Measurements from ENCODE around the gene RNF144B. TPM values are rescaled to one million over a fixed set of nuclear protein-coding genes. Genes with fewer than 3 reads are reported as not detected.

The RNF144B gene
- total RNA-seq, 2 donors from 2014 or later, result 1.4 to 1.5 TPM

DNA sequence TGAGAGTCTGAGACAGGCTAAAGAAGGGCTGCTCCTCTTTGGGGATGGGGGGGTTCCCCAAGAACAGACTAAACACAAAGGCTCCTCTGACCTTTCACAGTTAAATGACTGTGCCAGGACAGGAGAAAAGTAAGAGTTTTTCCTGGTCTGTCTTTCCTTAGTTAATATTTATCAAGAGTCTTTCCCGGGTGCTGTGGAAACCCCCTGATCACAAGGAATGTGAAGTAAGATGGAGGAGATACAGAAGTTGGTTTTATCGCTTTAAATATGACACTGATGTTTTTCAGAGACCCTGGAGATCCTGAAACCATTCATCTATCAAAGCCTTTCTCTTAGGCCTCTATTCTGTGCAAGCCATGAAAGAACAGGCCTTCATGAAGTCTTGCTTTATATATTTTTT is 105.8 kb downstream of the RNF144B start:
- H3K27me3 Mint-ChIP-seq (ENCODE audit: insufficient read depth), result no peaks in the 10 kb centered on the region
- 72% methylated on average over 2 of the region's 2 CpGs; no CpG with 5 or more reads in 1 of the 2 experiments for WGBS, 2 experiments (ENCODE audit: insufficient coverage in 1 of 2, insufficient read length in 1 of 2)
- no peak overlapping the region for H3K27ac Mint-ChIP-seq
- Histone ChIP-seq H3K9ac (ENCODE audit: extremely low read depth, low read length, poor library complexity, severe bottlenecking) (no peak overlapping the region), H3K4me3 (ENCODE audit: low read length) (peak overlapping the region; percentile 0), H3K9me3 (ENCODE audit: control insufficient read depth, low read length) (no peaks in the 10 kb centered on the region), H3K36me3 (ENCODE audit: control insufficient read depth, insufficient read depth, low read length) (no peaks in the 10 kb centered on the region), H3K27me3 (ENCODE audit: control insufficient read depth, insufficient read depth, low read length, poor library complexity, severe bottlenecking) (no peaks in the 10 kb centered on the region), H3K4me1 (ENCODE audit: control insufficient read depth, insufficient read depth, low read length) (peaks cover 7% of the 10 kb centered on the region), H3K27ac (ENCODE audit: low read depth, low read length) (no peak overlapping the region)
- H3K4me3 Mint-ChIP-seq, result no peak overlapping the region
- no peaks in the 10 kb centered on the region for H3K36me3 Mint-ChIP-seq (ENCODE audit: low read depth)
- no peaks in the 10 kb centered on the region for H3K9me3 Mint-ChIP-seq
- no peak for DNase-seq
- peaks cover 24% of the 10 kb centered on the region for H3K4me1 Mint-ChIP-seq
- TF ChIP-seq, protein P1, sequence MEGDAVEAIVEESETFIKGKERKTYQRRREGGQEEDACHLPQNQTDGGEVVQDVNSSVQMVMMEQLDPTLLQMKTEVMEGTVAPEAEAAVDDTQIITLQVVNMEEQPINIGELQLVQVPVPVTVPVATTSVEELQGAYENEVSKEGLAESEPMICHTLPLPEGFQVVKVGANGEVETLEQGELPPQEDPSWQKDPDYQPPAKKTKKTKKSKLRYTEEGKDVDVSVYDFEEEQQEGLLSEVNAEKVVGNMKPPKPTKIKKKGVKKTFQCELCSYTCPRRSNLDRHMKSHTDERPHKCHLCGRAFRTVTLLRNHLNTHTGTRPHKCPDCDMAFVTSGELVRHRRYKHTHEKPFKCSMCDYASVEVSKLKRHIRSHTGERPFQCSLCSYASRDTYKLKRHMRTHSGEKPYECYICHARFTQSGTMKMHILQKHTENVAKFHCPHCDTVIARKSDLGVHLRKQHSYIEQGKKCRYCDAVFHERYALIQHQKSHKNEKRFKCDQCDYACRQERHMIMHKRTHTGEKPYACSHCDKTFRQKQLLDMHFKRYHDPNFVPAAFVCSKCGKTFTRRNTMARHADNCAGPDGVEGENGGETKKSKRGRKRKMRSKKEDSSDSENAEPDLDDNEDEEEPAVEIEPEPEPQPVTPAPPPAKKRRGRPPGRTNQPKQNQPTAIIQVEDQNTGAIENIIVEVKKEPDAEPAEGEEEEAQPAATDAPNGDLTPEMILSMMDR (conservative IDR thresholded peaks at IDR 0.05), result no peak

DNA sequence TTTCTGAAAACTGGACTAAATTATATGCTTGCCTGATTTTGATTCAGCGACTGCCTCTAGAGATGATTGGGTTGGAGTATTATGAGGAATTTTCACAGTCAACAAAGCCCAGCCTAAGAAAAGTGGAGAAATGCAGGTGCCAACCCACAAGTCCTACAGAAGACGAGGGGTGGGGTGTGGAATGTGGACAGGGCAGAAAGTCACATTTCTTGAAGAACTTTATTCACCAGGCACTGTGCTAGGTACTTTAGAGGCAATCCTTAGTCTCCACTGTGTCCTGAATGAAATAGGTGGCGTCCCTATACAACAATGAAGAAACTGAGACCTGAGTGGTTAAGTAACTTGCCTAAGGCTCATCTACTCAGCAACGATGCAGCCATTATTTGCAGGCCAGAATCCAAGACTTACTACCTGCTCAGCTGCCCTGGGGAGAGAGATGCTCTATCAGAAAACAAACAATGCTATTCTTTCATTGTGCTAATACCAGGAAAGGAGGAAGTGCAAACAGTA is 106.3 kb downstream of the RNF144B start:
- H3K4me1 ChIP-seq (ENCODE audit: control insufficient read depth, insufficient read depth, low read length), result peaks cover 7% of the 10 kb centered on the region
- H3K36me3 ChIP-seq (ENCODE audit: control insufficient read depth, insufficient read depth, low read length), result no peaks in the 10 kb centered on the region
- no peaks in the 10 kb centered on the region for H3K27me3 Mint-ChIP-seq (ENCODE audit: insufficient read depth)
- H3K27ac ChIP-seq (ENCODE audit: low read depth, low read length), result no peak overlapping the region
- no peaks in the 10 kb centered on the region for H3K36me3 Mint-ChIP-seq (ENCODE audit: low read depth)
- TF ChIP-seq, protein P1 (conservative IDR thresholded peaks at IDR 0.05), result no peak
- WGBS, 2 experiments (ENCODE audit: insufficient coverage in 1 of 2, insufficient read length in 1 of 2), result 82 to 87% methylated on average over 4 of the region's 4 CpGs
- peak overlapping the region; percentile 0 for H3K4me3 ChIP-seq (ENCODE audit: low read length)
- no peak for DNase-seq
- no peaks in the 10 kb centered on the region for H3K27me3 ChIP-seq (ENCODE audit: control insufficient read depth, insufficient read depth, low read length, poor library complexity, severe bottlenecking)
- H3K4me3 Mint-ChIP-seq, result no peak overlapping the region
- H3K9ac ChIP-seq (ENCODE audit: extremely low read depth, low read length, poor library complexity, severe bottlenecking), result no peak overlapping the region
- H3K9me3 Mint-ChIP-seq, result no peaks in the 10 kb centered on the region
- no peak overlapping the region for H3K27ac Mint-ChIP-seq
- peaks cover 24% of the 10 kb centered on the region for H3K4me1 Mint-ChIP-seq
- H3K9me3 ChIP-seq (ENCODE audit: control insufficient read depth, low read length), result no peaks in the 10 kb centered on the region

DNA sequence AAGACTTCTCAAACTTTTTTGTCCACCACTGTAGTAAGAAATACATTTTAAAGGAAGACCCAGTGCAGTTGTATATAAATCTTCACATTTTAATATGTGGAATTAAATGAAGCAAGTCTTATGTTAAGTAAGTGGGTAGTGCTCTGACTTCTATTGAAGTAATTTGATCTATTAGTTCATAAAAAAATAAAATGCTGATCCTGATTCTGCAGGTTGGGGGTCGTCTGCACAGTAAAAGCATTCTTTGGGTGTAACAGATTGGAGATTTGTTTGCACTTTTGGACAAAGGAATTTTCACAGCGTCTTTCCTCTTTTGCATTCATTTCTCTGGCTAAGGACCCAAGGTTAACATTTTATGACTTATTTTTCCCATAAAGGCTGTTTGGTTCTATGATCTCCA is 106.8 kb downstream of the RNF144B start:
- Histone ChIP-seq H3K27me3 (ENCODE audit: control insufficient read depth, insufficient read depth, low read length, poor library complexity, severe bottlenecking) (no peaks in the 10 kb centered on the region), H3K9ac (ENCODE audit: extremely low read depth, low read length, poor library complexity, severe bottlenecking) (no peak overlapping the region), H3K36me3 (ENCODE audit: control insufficient read depth, insufficient read depth, low read length) (no peaks in the 10 kb centered on the region), H3K4me3 (ENCODE audit: low read length) (no peak overlapping the region), H3K27ac (ENCODE audit: low read depth, low read length) (no peak overlapping the region), H3K4me1 (ENCODE audit: control insufficient read depth, insufficient read depth, low read length) (peaks cover 7% of the 10 kb centered on the region), H3K9me3 (ENCODE audit: control insufficient read depth, low read length) (no peaks in the 10 kb centered on the region)
- Mint-ChIP-seq H3K36me3 (ENCODE audit: low read depth) (no peaks in the 10 kb centered on the region), H3K27me3 (ENCODE audit: insufficient read depth) (no peaks in the 10 kb centered on the region), H3K9me3 (no peaks in the 10 kb centered on the region), H3K4me1 (peaks cover 24% of the 10 kb centered on the region), H3K4me3 (no peak overlapping the region), H3K27ac (no peak overlapping the region)
- WGBS, 2 experiments (ENCODE audit: insufficient coverage in 1 of 2, insufficient read length in 1 of 2), result 42 to 100% methylated on average over 1 to 2 of the region's 2 CpGs
- DNase-seq, result no peak
- TF ChIP-seq, protein P1 (conservative IDR thresholded peaks at IDR 0.05), result no peak

Measured in endodermal cell (in vitro differentiated cells).